ENCODE measurements around the gene SH2D4B. TPM values are rescaled to one million over a fixed set of nuclear protein-coding genes. Genes with fewer than 3 reads are reported as not detected.

Gene SH2D4B
- total RNA-seq, 3 donors from 2014 or later (not counting 1 experiment from before 2014, with no cell fraction given), result 0.19 to 0.30 (median 0.27) TPM

DNA sequence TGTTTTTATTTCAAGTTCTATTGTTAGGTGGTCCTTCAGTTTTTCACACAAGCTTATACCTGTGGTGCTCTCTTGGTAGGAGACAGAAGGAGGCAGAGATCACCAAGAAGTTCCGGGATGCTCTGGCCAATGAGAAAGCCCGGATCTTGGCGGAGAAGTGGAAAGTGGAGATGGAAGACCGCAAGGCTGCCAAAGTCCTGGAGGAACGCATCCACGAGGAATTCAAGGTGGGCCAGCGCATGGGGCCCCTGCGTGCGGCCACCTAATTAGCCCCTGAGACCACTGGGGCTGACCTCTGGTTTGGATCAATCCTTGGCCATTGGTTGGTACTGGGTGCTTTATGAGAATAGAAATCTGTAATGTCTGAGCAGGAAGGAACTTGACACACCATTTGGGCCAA is 33.6 kb downstream of the SH2D4B start:
- H3K27ac Mint-ChIP-seq, result no peak overlapping the region
- no peak overlapping the region for H3K27ac ChIP-seq (ENCODE audit: low read length)
- peaks cover 6 to 8% of the 10 kb centered on the region in 2 donors for H3K27me3 Mint-ChIP-seq (ENCODE audit: low read depth in 2 of 2)
- no peak for ATAC-seq
- WGBS (ENCODE audit: insufficient coverage), result 95% methylated on average over 9 of the region's 9 CpGs
- H3K36me3 Mint-ChIP-seq, result no peaks in the 10 kb centered on the region
- peaks cover 2% of the 10 kb centered on the region for H3K27me3 ChIP-seq (ENCODE audit: control insufficient read depth, insufficient read depth, low read length)
- H3K36me3 ChIP-seq (ENCODE audit: control insufficient read depth, insufficient read depth, low read length), result no peaks in the 10 kb centered on the region
- intact Hi-C loops (cut with micrococcal nuclease), result no loop called here
- no peaks in the 10 kb centered on the region for H3K9me3 ChIP-seq (ENCODE audit: control insufficient read depth, insufficient read depth, low read length)
- H3K4me1 ChIP-seq (ENCODE audit: control insufficient read depth, insufficient read depth, low read length), result no peaks in the 10 kb centered on the region
- no peak for DNase-seq
- H3K9me3 Mint-ChIP-seq, result no peaks in the 10 kb centered on the region
- TF ChIP-seq, protein P1, sequence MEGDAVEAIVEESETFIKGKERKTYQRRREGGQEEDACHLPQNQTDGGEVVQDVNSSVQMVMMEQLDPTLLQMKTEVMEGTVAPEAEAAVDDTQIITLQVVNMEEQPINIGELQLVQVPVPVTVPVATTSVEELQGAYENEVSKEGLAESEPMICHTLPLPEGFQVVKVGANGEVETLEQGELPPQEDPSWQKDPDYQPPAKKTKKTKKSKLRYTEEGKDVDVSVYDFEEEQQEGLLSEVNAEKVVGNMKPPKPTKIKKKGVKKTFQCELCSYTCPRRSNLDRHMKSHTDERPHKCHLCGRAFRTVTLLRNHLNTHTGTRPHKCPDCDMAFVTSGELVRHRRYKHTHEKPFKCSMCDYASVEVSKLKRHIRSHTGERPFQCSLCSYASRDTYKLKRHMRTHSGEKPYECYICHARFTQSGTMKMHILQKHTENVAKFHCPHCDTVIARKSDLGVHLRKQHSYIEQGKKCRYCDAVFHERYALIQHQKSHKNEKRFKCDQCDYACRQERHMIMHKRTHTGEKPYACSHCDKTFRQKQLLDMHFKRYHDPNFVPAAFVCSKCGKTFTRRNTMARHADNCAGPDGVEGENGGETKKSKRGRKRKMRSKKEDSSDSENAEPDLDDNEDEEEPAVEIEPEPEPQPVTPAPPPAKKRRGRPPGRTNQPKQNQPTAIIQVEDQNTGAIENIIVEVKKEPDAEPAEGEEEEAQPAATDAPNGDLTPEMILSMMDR (IDR thresholded peaks at IDR 0.05), result no peak
- H3K4me3 ChIP-seq (ENCODE audit: low read length), result no peak overlapping the region
- no peaks in the 10 kb centered on the region for H3K4me1 Mint-ChIP-seq
- no peak overlapping the region for H3K4me3 Mint-ChIP-seq

DNA sequence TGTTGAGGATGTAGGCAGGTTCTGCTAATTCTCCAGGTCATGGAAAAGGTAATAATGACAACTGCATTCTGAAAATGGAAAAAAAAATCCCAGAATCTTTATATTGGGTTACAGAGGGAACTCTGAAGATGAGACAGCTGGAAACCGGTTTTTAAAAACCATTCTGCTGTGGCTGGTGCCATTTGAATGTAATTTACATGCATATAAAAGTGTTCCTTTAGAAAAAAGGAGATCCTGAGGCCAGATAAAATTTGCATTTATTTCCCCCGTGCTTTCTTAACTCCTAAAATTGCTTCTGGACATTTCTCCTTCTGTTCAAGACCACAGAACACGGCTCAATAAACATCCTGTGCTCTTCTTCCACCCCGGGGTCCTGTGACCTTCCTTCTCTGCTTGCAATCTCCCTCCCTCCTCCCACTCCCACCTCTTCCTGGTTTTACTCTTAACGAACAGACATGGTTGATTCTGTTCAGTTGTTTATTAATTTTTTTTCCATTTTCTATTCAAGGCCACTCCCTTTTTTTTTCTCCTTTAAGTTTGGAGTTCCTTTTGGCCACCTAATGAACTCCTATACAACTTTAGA is 41.6 kb downstream of the SH2D4B start:
- Mint-ChIP-seq H3K36me3 (no peaks in the 10 kb centered on the region), H3K4me3 (no peak overlapping the region), H3K27ac (no peak overlapping the region), H3K9me3 (no peaks in the 10 kb centered on the region), H3K4me1 (peaks cover 14 to 21% of the 10 kb centered on the region in 2 donors), H3K27me3 (ENCODE audit: low read depth in 2 of 2) (peaks cover 6 to 8% of the 10 kb centered on the region in 2 donors)
- Histone ChIP-seq H3K9me3 (ENCODE audit: control insufficient read depth, insufficient read depth, low read length) (no peaks in the 10 kb centered on the region), H3K4me1 (ENCODE audit: control insufficient read depth, insufficient read depth, low read length) (peaks cover 8% of the 10 kb centered on the region), H3K27ac (ENCODE audit: low read length) (no peak overlapping the region), H3K4me3 (ENCODE audit: low read length) (no peak overlapping the region), H3K36me3 (ENCODE audit: control insufficient read depth, insufficient read depth, low read length) (no peaks in the 10 kb centered on the region), H3K27me3 (ENCODE audit: control insufficient read depth, insufficient read depth, low read length) (no peaks in the 10 kb centered on the region)
- no peak for ATAC-seq
- no peak for DNase-seq
- WGBS (ENCODE audit: insufficient coverage), result 13% methylated on average over 4 of the region's 5 CpGs
- TF ChIP-seq, protein P1 (IDR thresholded peaks at IDR 0.05), result no peak
- intact Hi-C loops (cut with micrococcal nuclease), result no loop called here

DNA sequence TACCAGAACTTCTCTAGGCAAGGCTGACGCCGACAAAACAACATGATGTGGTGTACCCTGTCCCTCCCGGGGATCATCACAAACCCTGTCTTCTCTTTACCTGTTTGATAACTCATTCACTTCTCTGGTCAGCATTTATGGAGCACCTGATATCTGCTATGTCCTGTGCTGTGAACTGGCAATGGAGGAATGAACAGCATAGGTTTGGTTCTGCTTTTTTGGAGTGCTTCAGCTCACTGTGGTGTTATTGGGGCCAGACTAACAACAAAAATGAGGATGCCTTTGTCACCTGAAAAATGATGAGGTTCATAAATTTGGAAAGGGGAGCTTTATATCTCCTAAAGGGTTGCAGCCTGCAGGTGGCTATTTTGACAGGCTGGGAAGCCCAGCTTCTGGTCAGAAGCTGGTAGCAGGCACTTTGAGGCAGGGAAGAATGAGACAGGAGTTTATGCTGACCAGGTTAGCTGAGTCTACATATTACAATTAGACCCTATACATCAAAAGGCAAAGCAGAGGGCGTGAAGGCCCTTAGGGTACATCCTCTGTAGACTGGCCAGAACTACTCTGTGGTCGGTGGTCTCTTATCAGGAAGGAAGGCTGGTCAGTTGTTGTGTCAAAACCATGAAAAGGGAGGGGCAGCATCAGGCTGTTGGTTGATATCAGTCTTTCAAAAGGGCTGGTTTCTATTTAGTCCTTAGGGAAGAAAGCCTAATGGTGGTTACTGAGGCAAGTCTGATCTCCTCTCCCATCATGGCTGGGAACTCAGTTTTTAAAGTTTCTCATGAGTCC is 42.3 kb downstream of the SH2D4B start:
- 50% methylated on average over 5 of the region's 5 CpGs for WGBS (ENCODE audit: insufficient coverage)
- H3K27ac ChIP-seq (ENCODE audit: low read length), result no peak overlapping the region
- Mint-ChIP-seq H3K36me3 (no peaks in the 10 kb centered on the region), H3K4me1 (peaks cover 14 to 21% of the 10 kb centered on the region in 2 donors), H3K4me3 (no peak overlapping the region), H3K27ac (no peak overlapping the region), H3K9me3 (no peaks in the 10 kb centered on the region), H3K27me3 (ENCODE audit: low read depth in 2 of 2) (peaks cover 7 to 8% of the 10 kb centered on the region in 2 donors)
- peaks cover 8% of the 10 kb centered on the region for H3K4me1 ChIP-seq (ENCODE audit: control insufficient read depth, insufficient read depth, low read length)
- DNase-seq (no peak), ATAC-seq (peak in 1 of 3 donors; percentile 39)
- intact Hi-C loops (cut with micrococcal nuclease), result no loop called here
- H3K27me3 ChIP-seq (ENCODE audit: control insufficient read depth, insufficient read depth, low read length), result no peaks in the 10 kb centered on the region
- H3K9me3 ChIP-seq (ENCODE audit: control insufficient read depth, insufficient read depth, low read length), result no peaks in the 10 kb centered on the region
- no peaks in the 10 kb centered on the region for H3K36me3 ChIP-seq (ENCODE audit: control insufficient read depth, insufficient read depth, low read length)
- TF ChIP-seq, protein P1 (IDR thresholded peaks at IDR 0.05), result no peak
- H3K4me3 ChIP-seq (ENCODE audit: low read length), result no peak overlapping the region
